ENCODE data around the gene ZC3H6.

GRCh38 chr2:112230371-112230770, 45.0 kb upstream of the ZC3H6 start:
- TF ChIP-seq, protein P1, sequence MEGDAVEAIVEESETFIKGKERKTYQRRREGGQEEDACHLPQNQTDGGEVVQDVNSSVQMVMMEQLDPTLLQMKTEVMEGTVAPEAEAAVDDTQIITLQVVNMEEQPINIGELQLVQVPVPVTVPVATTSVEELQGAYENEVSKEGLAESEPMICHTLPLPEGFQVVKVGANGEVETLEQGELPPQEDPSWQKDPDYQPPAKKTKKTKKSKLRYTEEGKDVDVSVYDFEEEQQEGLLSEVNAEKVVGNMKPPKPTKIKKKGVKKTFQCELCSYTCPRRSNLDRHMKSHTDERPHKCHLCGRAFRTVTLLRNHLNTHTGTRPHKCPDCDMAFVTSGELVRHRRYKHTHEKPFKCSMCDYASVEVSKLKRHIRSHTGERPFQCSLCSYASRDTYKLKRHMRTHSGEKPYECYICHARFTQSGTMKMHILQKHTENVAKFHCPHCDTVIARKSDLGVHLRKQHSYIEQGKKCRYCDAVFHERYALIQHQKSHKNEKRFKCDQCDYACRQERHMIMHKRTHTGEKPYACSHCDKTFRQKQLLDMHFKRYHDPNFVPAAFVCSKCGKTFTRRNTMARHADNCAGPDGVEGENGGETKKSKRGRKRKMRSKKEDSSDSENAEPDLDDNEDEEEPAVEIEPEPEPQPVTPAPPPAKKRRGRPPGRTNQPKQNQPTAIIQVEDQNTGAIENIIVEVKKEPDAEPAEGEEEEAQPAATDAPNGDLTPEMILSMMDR (IDR thresholded peaks at IDR 0.05) = no peak
- no peak for TF ChIP-seq POLR2A (IDR thresholded peaks at IDR 0.05)

All from body of pancreas (tissue), 4 donors.